Measurements from ENCODE around the gene TCP11X1. TPM values are rescaled to one million over a fixed set of nuclear protein-coding genes. Genes with fewer than 3 reads are reported as not detected.

The TCP11X1 gene
- total RNA-seq: not detected in 2 replicates

DNA sequence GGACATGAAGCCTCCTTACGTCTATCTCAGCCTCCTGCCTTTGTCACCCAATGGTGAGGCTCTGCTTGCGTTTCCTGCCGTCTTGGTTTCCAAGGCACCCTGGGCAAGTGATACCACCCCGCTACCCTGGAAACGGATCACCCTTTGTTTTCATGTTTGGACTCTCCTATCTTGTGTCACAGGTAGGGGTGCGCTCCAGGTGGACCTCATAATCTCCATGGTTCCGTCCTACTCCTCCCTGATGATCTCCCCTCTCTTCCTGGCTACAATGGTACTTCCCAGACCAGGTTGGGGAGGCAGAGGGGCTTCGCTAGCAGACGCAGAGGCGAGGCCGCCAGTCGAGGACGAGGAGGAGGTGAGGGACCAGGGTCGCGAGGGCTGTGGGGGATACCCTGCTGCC, at the start of gene TCP11X1:
TCP11X1 (plus strand) TSS at position 316 of the 400 bp plus-strand sequence.

DNA sequence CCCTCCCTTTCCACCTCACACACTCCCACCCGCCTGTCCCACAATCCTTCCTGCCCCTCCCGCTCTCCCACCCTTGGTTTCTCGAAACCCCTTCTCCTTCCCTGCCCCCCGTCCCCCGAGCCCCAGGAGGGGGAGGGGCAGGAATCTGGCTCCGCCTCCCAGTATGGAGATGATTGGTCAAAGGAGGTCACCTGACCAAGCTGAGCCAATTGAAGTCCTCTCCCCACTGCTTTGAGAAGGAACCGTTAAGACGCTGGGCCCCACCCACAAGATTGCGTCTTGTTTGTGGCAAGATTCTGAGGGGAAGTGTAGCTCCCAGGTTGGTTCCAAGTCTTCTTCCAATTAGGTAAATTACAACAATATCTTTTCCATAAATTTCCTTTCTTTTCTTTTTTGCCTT, 31.8 kb downstream of the TCP11X1 start, which contains the start of gene NXF2:
NXF2 (plus strand) TSS at position 275 of the 400 bp plus-strand sequence. CDS start 59,912 bp downstream, outside the sequence.

Other genes with a start within 250 kb of the TCP11X1 start
- gene TCEAL2, start 89.6 kb upstream of the TCP11X1 start, total RNA-seq: not detected in 2 replicates
- not detected in 2 replicates for gene TCEAL6, start 72.8 kb upstream of the TCP11X1 start, total RNA-seq
- not detected in 2 replicates for gene BEX5, start 59.3 kb upstream of the TCP11X1 start, total RNA-seq
- not detected in 2 replicates for gene NXF2, start 31.9 kb downstream of the TCP11X1 start, total RNA-seq
- not detected in 2 replicates for gene NXF2B, start 224.7 kb downstream of the TCP11X1 start, total RNA-seq